Measurements from ENCODE around the gene SLC26A8. TPM values are rescaled to one million over a fixed set of nuclear protein-coding genes. Genes with fewer than 3 reads are reported as not detected.

Gene SLC26A8
- total and polyA plus RNA-seq, 8 donors: 0.30 to 1.5 (median 0.53) TPM; not detected in 1

DNA sequence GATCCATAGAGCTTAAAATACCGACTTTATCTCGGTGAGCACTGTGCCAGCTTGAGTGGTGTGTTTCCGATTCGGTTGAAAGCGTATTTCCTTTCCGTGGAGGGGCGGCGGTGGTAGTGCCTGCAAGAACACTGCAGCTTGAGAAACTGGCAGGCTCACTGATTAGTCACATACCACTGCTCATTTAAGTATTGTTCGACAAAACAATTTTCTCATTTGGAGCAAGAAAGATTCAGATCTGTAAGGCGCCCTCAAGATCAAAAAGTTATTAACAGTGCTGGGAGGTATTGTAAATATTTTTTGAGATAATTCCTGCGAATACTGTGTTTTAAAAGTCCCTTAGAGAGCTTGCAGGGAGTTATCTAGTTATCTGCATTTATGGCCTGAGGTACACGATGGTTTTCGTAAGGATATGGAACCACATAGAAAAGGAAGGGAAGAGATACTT lies 4.5 kb upstream of the SLC26A8 start:
- peak overlapping the region; percentile 95 to 96 for H3K27ac ChIP-seq
- no peaks in the 10 kb centered on the region for H3K9me3 ChIP-seq
- H3K4me3 ChIP-seq: peak overlapping the region; percentile 89 to 97
- intact Hi-C loops (cut with DNase I): loop anchor here in 1 of 2 donors (5.0 kb wide), 1 partner anchor 68 kb away; no protein-coding TSS in a partner anchor
- ATAC-seq (peak; percentile 68), DNase-seq (peak; percentile 49 to 78 (median 66))
- TF ChIP-seq, protein P1, sequence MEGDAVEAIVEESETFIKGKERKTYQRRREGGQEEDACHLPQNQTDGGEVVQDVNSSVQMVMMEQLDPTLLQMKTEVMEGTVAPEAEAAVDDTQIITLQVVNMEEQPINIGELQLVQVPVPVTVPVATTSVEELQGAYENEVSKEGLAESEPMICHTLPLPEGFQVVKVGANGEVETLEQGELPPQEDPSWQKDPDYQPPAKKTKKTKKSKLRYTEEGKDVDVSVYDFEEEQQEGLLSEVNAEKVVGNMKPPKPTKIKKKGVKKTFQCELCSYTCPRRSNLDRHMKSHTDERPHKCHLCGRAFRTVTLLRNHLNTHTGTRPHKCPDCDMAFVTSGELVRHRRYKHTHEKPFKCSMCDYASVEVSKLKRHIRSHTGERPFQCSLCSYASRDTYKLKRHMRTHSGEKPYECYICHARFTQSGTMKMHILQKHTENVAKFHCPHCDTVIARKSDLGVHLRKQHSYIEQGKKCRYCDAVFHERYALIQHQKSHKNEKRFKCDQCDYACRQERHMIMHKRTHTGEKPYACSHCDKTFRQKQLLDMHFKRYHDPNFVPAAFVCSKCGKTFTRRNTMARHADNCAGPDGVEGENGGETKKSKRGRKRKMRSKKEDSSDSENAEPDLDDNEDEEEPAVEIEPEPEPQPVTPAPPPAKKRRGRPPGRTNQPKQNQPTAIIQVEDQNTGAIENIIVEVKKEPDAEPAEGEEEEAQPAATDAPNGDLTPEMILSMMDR (IDR thresholded peaks at IDR 0.05): no peak
- H3K27me3 ChIP-seq: peaks cover 0 to 10% of the 10 kb centered on the region in 2 donors
- H3K4me1 ChIP-seq: peaks cover 18 to 69% of the 10 kb centered on the region in 2 donors
- H3K36me3 ChIP-seq: no peaks in the 10 kb centered on the region

DNA sequence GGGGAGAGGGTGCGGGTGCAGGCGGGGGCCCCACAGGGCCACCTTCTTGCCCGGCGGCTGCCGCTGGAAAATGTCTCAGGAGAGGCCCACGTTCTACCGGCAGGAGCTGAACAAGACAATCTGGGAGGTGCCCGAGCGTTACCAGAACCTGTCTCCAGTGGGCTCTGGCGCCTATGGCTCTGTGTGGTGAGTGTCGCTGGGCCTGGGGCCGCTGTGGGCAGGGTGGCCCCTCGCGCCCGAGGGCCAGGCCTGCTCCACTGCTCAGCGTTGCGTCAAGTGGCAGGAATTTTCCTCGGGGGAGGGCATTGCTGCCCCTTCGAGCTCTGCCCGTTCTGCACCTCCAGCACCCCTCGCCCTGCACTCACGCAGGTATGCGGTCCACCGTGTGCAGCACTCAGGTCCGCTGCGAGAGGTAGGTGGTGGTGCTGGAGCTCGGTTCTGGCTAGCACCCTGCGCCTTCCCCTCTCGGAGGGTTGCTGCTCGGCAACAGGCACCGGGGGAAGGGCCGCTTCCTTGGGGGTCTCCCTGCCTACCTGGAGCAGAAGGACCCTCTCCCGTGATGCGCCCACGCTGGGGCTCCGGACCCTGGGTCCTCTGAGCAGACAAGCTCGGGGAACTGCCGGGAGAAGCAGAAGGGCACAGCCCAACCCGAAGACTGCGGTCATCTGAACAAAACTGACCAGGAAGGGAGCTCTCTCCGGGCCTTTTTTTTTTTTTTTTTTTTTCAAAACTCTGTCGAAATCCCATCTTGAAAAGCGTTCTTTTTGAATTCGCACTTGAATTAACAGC lies 3.8 kb upstream of the SLC26A8 start:
- peak; percentile 26 to 81 (median 46) for DNase-seq
- Histone ChIP-seq H3K27ac (peak overlapping the region; percentile 95 to 96), H3K36me3 (no peaks in the 10 kb centered on the region), H3K9me3 (no peaks in the 10 kb centered on the region), H3K4me1 (peaks cover 14 to 67% of the 10 kb centered on the region in 2 donors), H3K4me3 (peak overlapping the region; percentile 89 to 97), H3K27me3 (peaks cover 0 to 11% of the 10 kb centered on the region in 2 donors)
- TF ChIP-seq, protein P1 (IDR thresholded peaks at IDR 0.05): no peak
- intact Hi-C loops (cut with DNase I): loop anchor here in 1 of 2 donors (5.0 kb wide), 1 partner anchor 69 kb away; no protein-coding TSS in a partner anchor
- ATAC-seq: peak; percentile 51

DNA sequence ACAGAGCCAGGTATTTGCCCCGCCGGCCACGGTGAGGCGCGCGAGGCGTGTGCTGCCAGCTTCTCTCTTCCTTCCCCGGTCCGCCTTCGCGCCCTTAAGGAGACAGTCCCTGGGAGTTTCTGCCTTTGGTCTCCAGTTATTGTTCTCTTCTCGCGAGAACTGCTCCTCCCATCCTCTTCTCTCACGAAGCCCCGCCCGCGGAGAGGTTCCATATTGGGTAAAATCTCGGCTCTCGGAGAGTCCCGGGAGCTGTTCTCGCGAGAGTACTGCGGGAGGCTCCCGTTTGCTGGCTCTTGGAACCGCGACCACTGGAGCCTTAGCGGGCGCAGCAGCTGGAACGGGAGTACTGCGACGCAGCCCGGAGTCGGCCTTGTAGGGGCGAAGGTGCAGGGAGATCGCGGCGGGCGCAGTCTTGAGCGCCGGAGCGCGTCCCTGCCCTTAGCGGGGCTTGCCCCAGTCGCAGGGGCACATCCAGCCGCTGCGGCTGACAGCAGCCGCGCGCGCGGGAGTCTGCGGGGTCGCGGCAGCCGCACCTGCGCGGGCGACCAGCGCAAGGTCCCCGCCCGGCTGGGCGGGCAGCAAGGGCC lies 3.2 kb upstream of the SLC26A8 start, which contains the start of gene MAPK14:
Gene MAPK14, plus strand, starts transcription at position 308 of the 587 bp plus-strand sequence. CDS start 350 bp downstream, outside the sequence.
- no peaks in the 10 kb centered on the region for H3K9me3 ChIP-seq
- peaks cover 10 to 60% of the 10 kb centered on the region in 2 donors for H3K4me1 ChIP-seq
- intact Hi-C loops (cut with DNase I): loop anchor here in 1 of 2 donors (5.0 kb wide), 1 partner anchor 70 kb away; no protein-coding TSS in a partner anchor
- TF ChIP-seq, protein P1 (IDR thresholded peaks at IDR 0.05): peak; percentile 80 to 83
- DNase-seq: peak; percentile 98 to 100 (median 100)
- H3K4me3 ChIP-seq: peak within 1 kb of the TSS; percentile 89 to 97
- H3K36me3 ChIP-seq: no peaks in the 10 kb centered on the region
- H3K27me3 ChIP-seq: peaks cover 0 to 11% of the 10 kb centered on the region in 2 donors
- H3K27ac ChIP-seq: peak within 1 kb of the TSS; percentile 95 to 96
- peak; percentile 91 for ATAC-seq

DNA sequence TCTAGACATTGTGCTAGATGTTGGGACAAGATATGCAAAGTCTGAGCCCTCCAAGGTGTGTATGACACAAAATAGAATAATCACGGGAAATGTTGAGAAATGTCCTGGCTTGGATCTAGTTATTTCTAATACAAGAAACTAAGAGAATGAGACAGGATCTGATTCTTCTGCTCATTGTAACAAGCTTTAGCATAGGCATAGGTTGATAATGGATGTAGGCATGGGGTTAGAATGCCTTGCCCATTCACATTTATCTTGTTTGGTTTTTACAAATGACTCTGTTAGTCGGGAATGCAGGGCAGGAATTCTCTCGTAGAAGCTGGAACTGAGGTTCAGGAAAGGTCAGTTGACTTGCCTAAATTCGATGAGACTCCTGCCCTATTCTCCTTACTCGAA lies 1.5 kb upstream of the SLC26A8 start:
- H3K9me3 ChIP-seq: no peaks in the 10 kb centered on the region
- peaks cover 10 to 43% of the 10 kb centered on the region in 2 donors for H3K4me1 ChIP-seq
- no peaks in the 10 kb centered on the region for H3K36me3 ChIP-seq
- peaks cover 0 to 11% of the 10 kb centered on the region in 2 donors for H3K27me3 ChIP-seq
- no peak overlapping the region for H3K27ac ChIP-seq
- intact Hi-C loops (cut with DNase I): loop anchor here in 1 of 2 donors (5.0 kb wide), 1 partner anchor 71 kb away; no protein-coding TSS in a partner anchor
- ATAC-seq (no peak), DNase-seq (no peak)
- TF ChIP-seq, protein P1 (IDR thresholded peaks at IDR 0.05): no peak
- no peak overlapping the region for H3K4me3 ChIP-seq
